ENCODE results near the gene RHBDD1.

Gene RHBDD1

DNA sequence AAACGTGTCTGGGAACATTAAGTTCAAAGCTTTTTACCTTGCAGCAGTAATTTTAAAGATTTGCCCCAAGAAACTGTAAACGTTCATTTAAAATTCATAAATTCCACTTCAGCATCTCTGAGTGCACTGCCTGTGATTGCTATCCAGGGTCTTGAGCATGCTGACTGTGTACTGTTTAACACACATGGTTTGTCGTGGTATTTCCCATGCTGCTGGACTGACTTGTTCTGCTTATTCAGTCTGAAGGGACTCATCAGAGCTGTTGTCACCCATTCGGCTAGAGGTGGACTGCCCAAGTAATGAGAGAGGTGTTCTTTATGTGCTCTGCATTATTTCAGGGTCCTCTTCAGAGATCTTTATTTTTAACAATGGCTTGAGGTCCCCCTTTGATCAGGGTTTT lies 53.1 kb downstream of the RHBDD1 start:
- DNase-seq: no peak

DNA sequence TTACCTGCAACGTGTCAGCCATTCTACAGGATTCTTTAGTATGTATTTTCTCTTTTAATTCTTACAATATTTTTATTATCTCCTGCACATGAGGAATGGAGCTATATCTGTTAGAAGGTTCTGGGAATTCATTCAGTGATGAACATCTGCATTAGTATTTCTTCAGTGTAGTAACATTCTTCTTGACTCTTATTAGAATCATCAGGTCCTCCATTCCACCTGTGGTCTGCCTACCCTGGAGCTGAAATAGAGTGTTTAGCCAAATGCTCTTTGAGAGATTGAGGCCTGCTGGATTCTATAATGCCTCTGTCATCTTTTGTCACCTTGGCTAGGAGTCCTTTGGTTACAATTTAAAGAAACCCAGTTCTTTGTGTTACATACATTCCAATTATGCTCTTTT lies 54.4 kb downstream of the RHBDD1 start:
- no peak for DNase-seq

DNA sequence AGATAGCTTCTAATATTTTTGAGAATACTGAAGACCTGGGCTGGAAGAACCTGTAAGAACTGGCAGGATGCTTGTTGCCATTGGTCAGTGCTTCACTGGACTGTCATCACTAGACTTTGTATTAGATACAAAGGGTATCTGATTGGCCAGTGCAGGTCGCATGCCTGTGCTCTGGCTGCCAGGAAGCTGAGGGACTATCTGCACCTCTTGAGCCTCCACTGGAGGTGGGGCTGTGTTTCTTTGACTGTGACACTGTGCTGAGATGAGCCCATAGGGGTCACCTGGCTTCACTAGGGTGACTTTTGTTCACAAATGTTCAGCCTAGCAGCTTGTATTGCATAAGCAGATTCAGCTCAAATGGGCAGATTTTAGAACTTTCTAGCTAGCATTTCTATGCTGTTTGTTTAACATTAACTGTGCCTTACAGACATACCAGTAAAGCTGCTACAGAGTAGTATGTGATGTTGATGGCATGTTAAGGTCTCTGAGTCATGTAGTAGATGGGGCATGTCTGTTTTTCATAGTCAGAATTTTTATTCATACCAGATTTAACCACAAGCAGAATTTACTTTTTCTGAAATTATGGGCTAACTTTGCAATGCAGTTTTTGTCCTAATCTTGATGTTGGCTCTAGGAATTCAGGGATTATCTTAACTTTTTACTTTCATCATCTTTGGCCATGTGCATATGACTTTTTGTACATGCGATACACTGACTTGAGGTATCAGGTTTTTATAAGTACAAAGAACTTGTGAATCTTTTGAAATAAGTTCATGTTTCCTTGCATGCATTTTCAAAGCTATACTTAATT lies 56.1 kb downstream of the RHBDD1 start:
- no peak for DNase-seq

DNA sequence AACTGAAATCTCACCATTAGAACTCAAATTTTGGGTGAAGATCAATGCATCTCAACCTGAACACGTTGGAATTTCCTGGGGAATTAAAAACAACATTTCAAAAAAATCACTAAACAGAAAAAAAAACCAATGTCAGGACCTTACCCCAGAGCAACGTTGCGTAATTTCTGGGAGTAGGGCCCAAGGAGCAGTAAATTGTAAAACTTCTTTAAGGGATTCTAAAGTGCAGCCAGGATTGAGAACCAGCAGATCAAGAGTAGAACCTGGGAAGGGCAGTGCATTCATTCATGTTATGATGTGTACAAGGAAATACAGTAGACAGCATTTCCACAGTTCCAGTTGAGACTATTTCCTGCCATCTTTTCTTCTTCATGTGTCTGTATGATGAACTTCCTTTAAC lies 56.9 kb downstream of the RHBDD1 start:
- DNase-seq: no peak

DNA sequence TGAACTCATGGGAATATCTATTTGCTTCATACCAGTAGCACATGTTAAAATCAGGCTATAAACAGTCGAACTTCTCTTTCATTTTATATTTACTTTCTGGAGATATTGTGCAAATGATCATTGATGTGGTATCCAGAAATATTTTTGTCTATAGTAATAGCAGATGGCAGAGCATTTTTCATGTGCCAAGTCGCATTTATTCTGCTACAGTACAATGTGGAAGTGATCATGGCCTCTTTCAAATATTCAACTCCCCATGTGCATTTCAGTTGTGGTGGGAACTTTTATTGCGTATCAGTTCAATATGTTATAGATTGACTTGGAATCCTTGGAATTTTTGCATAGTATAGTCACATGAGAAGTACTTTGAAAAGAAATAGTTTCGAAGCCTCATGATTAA lies 57.4 kb downstream of the RHBDD1 start:
- no peak for DNase-seq

DNA sequence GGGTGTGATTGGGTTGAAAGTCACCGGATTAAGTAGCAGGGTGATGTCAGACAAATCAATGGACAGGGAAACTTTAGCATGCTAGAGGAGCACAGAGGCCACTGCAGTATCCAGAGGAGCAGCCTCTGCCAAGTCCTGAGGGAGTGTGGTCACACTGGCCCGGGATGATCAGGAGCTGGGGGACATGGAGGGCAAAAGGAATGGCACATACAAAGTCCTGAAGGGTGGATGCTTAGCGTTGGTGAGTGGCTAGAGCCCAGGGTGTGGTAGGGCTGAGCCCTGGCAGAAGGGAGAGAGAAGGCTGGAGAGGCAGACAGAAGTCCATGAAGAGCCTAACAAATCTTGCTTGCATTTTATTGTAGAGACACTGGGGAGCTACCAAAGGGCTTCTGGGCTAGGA lies 58.9 kb downstream of the RHBDD1 start:
- no peak for DNase-seq

DNA sequence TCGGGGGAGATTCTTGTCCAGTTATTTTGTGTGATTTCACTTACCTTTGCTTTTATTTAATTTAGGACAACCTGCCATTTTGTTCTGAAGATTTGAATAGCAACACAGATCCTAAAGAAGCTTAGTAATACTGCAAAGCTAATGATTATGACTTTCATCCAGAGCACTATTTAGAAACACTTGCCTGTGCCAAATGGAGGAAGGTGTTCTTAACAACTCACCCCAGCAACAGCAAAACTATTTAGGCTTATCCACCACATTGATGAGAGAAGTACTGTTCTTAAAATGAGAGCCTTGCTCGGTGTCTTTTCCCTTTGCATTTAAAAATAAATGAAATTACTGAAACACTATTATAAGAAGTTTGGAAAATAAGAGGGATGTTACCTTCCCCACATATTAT lies 59.7 kb downstream of the RHBDD1 start:
- no peak for DNase-seq

DNA sequence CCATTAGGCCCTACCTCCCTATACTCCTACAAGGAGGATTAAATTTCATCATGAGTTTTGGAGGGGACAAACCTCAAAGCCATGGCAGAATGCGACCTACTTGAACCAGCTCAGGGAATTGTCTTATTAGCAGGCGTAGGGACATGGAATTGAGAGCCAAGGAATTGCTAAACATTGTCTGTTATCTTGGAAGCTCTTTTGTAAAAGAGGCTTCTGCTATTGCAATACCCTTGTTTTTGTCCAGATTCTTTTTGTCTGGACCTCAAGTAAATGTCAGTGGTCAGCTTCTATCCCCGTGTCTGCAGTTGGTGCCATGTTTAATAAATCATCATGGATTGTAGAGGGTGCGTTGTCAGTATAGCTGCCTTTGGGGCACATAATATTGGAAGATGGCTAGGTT lies 62.3 kb downstream of the RHBDD1 start:
- DNase-seq: no peak

DNA sequence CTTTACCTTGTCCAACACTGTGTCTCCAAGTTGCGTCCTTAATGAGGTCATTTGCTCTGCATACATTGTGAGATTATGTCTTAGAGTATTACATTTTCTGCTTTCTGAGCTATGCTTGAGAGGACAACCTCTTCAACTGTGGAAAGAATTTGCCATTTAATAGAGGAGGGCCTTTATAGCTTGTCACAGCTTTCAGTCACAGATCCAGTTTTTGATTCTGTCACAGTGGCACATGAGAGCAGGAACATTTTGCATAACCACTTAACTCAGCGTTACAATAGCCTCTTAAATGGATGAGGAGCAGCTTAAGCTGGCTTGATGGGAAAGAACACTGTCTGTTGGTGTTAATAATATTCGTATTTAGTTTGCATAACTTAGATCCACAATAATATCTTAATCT lies 63.0 kb downstream of the RHBDD1 start:
- DNase-seq: no peak

DNA sequence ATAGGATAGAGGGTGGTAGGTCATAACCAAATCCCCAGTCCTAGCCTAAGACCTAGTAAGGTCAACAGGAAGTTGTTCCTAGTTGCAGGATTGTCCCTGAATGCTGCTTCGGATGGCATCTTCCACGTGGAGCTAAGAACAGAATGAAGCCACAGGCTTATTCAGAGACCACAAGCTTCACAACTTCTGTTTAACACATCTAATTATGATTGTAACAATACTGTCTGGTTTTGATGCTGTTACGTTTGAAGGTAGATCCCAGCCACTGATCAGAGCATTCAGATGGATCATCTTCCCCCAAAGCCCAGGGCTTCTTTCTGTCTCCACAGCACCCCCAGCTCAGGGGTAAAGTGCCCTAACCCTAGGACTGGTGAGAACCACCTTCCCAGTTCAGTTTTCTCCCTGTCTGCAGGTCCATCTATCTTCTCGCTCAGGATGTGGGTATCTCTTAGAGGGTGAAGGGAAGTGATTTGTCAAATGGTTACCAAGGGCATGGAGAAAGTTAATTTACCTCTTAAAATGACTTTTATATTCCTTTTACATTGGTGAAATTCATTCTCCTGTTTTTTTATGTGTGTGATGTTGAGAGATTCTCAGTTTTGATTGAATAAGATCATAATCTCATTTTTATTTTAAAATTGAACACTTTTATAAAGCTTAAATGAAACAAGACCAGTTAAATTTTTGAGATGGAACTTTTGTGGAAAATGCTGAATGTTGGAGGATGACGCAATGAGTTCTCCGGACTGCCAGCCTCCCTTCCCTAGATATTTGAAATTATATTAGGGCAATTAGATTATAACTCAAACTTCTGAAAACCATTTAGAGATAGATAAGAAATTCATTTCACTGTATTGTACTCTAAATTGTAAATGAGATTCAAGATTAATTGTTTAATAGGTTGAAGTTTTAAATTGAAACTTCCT lies 66.5 kb downstream of the RHBDD1 start:
- no peak for DNase-seq

DNA sequence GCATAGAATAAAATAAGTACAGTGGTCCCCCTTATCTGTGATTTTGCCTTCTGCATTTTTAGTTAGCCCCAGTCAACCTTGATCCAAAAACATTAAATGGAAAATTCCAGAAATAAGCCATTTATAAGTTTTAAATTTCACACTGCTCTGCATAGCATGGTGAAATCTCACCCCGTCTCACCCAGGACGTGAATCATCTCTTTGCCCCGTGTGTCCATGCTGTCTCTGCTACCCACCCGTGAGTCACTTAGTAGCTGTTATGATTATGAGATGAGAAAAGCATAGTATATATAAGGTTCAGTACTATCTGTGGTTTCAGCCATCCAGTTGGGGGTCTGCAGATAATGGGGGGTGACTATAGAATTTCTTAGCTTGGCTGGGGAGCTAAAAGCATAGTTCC lies 67.3 kb downstream of the RHBDD1 start:
- DNase-seq: no peak

DNA sequence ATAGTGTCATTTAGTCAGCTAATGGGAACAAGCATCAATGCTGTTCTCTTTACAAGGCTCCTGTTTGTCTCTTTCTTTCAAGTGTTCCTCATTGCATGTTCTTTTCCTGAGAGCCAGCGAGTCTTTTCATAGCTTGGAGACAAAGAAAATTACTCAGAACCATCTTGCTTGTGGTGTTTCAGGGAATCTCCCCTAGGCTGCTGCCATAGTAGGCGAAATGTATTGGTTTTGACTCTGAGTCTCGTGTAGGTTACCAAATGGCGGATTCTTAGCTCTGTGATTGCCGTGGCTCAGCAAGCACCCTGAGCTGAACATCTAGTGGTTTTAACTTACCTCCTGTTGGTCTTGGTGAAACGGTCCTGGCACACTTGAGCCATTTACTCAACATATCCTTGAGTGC lies 68.7 kb downstream of the RHBDD1 start:
- no peak for DNase-seq

DNA sequence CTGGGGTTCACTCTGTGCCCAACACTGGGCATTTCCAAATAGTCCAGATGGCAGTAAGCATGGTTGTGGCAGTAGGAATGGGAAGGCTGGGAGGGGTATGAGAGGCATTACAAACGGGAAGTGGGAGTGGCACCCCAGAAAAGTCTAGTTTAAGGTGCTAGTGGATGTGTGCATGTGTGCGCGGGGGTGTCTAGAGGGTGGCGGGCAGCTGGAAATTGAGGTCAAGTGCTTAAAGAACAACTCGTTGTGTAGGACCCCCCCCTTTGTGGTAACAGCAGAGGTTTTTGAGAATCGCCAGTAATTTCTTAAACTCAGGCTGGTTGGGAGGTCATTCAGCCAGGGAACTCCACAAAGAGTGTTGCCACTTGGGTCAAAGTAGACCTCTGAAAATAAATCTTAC lies 69.9 kb downstream of the RHBDD1 start:
- DNase-seq: no peak

DNA sequence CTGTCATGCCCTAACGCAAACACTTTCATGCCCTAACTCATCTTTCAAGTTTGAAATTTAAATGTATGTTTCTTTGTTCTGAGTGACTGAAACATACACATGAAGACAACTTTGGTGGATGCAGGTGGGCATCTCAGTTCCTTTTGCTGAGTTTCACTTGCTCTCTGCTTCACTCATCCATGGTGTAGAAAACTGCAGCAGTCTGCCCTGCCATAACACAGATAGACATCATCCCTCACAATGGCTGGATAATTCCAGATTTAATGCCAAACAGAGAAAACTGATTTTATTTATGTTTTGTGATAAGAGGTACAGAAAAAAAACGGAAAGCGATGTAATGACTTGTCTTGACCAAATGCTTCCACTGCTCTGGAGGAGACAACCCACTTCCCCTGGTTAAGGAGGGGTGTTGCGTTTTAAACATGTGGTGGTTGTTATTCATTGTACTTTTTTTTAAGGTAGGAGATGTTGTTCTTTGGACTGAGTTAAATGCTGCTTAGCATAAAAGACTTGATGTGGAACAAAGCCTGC lies 70.4 kb downstream of the RHBDD1 start:
- no peak for DNase-seq

DNA sequence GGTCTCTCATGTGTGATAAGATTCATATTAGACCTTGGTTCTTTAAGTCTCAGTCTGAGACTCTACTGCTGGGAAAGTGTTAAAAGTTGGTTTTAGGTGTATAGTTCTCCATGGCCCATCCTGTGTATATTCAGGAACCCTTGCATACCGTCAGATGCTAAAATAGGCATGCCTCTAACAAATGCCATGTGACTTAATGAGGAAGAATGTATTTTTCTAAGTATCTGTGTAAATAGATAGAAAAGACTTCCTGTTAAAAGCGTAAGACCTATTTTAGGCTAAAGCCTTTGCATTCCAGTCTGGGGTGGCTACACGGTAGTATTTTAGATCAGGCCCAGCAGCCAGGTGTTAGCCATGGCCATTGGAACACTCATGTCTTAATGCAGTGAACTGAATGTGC lies 73.3 kb downstream of the RHBDD1 start:
- DNase-seq: no peak

DNA sequence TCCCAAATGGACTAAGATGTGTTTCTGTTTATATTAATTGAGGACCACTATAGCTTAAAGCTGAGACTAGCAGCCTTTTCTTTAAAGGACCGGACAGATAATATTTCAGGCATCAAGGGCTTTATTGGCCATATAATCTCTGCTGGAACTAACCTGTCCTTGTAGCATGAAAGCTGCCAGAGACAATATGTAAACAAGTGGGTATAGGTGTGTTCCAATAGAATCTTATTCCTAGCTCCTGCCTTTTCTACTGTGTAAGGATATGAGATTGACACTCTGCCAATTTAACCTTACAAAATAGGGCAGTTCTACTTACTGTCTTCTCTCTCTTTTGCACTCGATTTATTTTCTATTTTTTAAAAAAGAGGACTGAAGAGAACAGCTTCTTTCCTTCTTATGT lies 74.0 kb downstream of the RHBDD1 start:
- no peak for DNase-seq

DNA sequence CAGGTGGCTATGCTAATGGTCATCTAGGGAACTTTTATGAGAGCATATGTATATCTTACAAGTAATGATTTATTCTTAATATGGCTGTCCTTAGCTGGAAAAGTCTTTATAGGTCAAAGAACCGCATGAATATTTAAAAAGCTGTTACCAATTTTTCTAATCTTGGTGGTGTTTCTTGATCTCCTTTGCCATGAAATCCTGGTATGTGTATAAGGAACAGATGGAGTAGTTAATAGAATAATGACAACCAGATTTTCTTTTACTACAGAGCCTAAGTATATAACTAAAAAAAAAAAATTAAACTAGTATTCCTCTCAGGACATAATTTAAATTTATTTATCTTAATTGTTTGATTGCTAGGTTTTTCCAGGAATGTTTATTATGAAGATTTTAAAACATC lies 74.5 kb downstream of the RHBDD1 start:
- no peak for DNase-seq

DNA sequence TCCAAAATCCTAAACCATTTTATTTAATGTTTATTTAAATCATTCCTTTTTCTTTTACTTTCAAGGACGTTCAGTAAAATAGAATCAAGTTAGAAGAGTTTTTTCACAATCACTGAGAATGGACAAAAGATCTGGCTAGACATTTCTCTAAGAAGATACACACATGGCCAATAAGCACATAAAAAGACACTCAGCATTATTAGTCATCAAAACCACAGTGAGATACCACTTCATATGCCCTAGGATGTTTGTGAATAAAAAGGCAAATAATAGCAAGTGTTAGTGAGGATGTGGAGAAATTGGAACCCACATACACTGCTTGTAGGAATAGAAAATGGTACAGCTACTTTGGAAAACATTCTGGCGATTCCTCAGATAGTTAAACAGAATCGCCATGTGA lies 76.1 kb downstream of the RHBDD1 start:
- no peak for DNase-seq

DNA sequence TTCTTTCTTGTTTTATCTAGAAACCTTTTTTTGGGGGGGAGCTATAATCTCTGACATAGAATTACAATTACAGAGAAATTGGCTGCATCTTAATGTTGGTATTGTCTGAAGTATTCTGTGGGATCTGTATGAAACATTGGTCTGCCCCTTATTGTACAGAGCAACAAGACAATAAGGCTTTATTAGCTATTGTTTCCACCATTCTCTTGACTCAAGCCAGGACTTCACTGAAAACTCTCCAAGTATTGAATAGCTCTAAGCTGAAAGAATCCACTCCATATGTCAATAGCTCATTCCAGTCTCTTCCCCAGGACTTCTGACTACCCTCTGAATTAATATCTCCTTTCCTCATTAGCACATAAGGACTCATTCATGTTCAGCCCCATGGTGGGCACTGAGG lies 77.8 kb downstream of the RHBDD1 start:
- DNase-seq: no peak

DNA sequence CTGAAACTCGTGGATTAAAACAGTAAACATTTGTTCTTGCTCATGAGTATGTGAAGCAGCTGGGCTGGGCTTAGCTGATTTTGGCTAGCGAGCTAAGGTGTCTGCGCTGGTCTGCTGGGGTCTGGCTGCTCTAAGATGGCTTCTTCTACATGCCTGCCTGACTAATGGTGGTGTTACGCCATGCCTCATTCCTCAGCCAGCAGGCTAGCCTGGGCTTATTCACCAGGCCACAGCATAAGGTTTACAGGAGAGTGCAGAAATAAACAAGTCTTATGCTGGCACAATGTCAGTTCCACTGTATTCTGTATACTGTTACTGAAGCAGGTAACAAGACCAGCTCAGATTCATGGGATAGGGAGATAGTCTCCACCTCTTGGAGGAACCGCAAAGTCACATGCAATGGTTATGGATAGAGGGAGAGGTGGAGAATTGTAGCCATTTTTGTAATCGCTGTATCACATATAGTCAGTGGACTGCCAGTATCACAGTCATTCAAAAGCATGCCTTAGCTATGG lies 80.0 kb downstream of the RHBDD1 start:
- no peak for DNase-seq

DNA sequence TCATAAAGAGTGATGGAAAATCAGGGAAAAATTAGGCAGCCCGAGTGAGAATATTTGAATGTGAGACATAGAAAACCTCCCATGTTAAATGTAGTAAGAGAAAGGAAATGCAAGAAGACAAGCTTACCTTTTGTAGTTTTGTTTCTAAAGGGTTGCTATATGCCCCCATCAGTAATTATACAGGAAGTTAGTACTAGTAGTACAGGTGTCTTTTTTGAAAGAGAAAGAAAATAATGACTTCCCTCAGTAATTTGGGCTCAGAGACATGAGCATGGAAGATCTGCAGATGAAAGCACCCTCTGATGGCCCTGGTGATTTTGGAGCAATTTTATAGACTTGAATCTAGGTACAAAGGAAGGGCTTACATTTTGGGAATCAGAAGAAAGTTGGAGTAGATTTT lies 80.8 kb downstream of the RHBDD1 start:
- DNase-seq: no peak

DNA sequence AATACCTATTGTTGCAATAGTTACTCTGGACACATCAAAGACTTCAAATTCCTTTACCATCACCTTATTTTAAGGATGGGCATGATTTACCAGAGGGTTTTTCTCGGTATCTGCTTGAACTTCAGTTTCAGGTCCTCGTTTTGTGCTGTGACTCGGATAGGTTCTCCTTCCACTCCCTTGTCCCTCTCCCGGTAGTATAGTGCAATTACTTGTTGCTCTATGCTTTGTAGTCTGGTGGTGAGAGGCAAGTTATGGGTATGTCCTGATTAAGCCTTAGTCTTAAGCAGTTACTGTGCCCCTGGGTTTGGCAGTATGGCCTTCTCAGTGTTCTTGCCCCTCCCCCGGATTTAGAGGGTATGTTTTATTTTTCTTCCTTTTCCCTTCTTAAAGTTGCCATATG lies 96.6 kb downstream of the RHBDD1 start:
- no peak for DNase-seq

DNA sequence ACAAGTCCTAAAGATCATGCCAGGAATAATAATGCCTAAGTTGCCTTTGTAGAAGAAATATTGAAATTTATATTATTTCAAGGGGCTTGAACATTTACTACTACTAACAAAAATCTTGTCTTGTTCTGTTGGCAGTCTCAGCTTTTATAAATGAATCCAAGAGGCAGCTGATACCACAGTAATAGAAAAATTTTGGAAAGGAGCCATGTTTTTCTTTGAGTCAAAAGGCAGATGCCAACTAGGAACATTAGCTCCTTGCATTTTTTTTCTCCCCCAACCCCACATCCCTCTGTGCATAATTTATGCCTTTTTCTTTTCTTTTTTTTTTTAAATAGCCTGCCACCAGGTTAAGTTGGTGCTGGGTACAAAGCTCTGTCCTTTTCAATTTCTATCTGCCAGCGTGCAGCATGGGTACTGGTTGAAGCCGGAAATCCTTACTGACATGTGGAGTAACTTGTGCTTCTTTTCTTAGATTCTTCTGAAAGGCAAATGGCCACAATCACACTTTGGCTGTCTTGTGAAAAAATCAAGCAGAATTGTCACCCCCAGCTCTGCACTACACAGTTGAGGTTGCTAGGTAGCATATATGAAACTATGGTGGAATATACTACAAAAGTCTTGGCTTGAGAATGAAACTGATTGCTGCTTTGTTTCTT lies 98.8 kb downstream of the RHBDD1 start:
- DNase-seq: no peak
